Stimulated activated CD8-positive, alpha-beta memory T cell treated with anti-CD3 and anti-CD28 coated beads, Interleukin-4, amount 100 ng/mL, for 1 hour (primary cell): Measurements from ENCODE around the gene NRP2.

Experiments used
- DNase-seq, 2 donors: peaks; one replicate each; pipeline ENCODE4 v3.0.0-alpha.2; 2020; ENCODE audit warnings: low read depth in 2 of 2, low spot score in 1 of 2

Gene NRP2

GRCh38 chr2:205686783-205687640 is 4.7 kb downstream of the NRP2 start:
- no peak for DNase-seq

GRCh38 chr2:205687641-205687956 is 5.3 kb downstream of the NRP2 start:
- DNase-seq: no peak

- DNase-seq: no peak
Measured at GRCh38 chr2:205688417-205689200, 6.3 kb downstream of the NRP2 start.

- no peak for DNase-seq
Measured at GRCh38 chr2:205689820-205690219, 7.5 kb downstream of the NRP2 start.

DNA sequence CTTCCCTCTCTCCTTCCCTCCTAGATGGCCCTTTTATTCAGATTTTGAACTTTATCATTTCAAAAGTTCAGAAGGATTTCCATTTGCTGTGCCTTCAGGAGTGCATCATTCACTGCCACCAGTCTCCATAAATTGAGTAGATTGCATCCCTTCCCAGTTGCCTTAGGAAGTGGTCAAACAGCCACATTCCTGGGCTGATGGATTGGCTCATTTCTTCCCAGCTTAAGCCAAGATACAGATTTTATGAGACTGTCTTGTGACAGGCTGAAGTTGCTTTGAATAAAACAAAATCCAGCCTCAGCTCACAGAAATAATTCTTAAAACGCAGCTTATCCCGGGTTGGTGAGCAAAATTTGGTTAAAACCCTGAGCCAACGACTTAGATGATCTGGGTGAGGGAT is 9.8 kb downstream of the NRP2 start:
- no peak for DNase-seq

DNA sequence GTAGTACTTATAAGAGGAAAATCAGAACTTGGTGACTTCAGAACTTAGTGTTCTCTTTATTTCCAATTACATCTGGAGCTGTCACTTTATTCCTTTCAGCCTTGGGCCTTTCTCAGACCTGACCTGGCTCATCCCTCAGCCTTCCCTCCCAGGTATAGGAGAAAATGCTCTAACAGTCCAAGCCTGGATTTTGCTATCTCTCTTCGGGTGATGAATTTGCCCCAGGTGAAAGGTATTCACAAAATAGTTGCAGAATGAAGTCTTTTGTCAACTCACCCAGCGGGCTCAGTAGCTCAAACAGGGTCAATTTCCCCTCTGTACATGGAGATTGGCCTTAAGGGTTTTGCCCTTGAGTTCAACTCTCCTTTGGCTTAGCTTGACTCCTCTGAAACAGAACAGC is 12.0 kb downstream of the NRP2 start:
- DNase-seq: no peak

DNA sequence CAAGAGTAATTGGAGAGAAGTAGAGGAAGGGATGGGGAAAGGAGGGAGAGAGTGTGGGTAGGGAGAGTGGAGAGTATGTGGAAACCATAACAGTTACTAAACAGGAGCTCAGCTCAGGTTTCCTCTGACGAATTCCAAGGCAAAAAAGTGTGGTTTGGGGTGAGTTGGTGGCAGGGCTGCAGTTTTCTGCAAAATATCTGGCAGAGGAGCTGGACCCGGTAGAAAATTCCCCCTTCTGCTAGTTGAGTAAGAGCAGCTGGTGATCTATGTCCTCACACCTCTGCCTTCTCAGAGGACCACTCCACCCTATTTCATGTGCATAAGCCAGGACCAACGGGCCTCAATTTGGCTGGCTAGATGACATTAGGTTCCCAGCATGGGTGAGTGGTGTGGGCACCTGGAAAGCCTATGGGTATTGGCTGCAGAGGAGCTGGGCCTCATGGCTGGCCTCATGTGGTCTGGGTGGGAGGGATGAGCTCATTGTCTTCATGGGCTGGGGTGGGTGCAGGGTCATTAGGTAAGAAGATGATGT is 13.2 kb downstream of the NRP2 start:
- DNase-seq: no peak

GRCh38 chr2:205696331-205696926 is 14.1 kb downstream of the NRP2 start:
- no peak for DNase-seq

GRCh38 chr2:205696927-205697441 is 14.7 kb downstream of the NRP2 start:
- DNase-seq: no peak

- DNase-seq: no peak
Measured at GRCh38 chr2:205698286-205699268, 16.3 kb downstream of the NRP2 start.

DNA sequence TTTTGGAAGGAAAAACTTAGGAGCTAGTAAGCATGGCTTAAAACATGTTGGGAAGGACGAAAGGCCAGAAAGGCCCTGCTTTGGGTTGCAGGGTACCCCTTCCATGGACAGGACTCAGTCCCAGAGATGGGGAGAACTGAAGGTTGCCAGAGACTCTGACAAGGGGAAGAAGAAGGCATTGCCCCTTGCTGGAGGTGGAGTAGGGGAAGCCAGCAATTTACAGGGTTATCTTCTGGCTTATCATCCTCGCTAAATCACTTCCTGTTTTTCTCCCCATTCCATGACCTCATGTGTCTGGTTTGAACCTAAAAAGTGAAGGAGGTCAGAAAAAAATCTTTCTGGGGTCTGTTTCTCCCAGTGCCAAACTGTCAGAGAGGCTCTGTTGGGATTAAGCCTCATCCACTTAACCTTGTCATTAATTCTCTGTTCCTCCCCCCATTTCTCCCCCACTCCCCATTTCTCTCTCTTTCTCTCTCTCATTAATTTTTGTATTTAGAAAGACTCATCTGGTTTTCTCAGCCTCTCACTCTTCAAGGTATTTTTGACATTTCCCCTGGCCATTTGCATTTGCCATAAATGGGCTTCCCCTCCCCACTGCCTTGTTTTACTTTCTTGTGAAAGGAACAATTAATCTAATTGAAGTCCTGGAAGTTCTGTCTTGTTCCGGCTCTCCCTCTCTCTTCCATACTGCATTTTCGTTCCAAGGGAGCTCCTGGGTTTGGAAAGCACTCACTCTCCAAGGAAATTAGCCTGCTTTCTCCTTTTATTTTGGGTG is 17.4 kb downstream of the NRP2 start:
- DNase-seq: no peak

DNA sequence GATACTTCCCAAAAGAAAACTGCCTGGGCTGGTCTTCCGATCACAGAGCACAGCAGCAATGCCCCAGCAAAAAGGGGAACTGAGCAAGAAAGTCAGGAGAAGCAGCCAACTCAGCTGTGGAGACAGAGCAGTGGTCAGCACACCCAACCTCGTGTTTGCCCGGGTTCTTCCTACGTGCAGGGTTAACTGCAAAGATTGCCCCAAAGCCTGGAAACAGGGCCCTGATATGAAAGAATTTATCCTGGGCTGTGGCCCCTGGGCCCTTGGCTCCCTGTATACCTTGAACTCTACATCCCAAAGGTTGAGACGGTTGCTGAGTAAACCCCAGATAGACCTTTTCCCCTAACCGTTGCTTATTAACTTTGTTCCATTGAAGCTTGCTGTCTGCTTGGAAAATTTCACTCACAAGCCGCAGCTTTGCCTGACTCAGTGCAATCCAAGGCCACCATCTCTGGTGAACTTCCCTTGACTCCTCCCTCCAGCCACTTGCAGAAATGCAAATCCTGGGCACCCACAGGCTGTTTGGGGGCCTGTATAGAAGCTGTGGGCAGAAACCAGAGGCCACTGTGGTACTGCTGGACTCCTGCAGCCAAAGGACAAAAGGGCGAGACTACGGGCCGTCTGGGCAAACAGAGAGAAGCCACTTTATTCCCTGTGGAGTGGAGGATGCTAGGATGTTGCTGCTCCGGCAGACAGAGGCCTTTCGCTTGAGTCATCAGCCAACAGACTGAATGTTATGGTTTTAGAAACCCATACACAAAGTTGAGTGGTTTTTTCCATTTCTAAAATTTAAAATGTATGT is 18.2 kb downstream of the NRP2 start:
- no peak for DNase-seq

DNA sequence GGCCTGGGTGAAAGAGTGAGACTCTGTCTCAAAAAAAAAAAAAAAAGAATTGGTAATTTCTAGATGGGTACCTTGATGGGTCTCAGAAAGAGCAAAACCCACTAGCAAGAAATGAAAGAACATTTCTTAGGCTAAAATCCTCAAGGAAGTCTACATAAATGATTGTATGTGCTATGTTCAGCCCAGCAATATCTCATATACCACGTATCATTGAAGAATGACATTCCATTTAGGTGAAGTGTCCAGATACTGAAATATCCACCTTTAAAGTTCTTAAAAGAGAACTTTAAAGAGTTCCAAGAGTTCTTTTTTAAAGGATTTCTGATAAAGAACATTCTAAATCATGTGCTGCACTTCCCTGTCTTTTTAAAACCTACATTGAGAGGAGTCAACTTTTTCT is 19.2 kb downstream of the NRP2 start:
- no peak for DNase-seq

GRCh38 chr2:205702576-205702975 is 20.3 kb downstream of the NRP2 start:
- DNase-seq: no peak

GRCh38 chr2:205703471-205704126 is 21.3 kb downstream of the NRP2 start:
- DNase-seq: no peak

- DNase-seq: no peak
Measured at GRCh38 chr2:205704127-205704741, 21.9 kb downstream of the NRP2 start.

DNA sequence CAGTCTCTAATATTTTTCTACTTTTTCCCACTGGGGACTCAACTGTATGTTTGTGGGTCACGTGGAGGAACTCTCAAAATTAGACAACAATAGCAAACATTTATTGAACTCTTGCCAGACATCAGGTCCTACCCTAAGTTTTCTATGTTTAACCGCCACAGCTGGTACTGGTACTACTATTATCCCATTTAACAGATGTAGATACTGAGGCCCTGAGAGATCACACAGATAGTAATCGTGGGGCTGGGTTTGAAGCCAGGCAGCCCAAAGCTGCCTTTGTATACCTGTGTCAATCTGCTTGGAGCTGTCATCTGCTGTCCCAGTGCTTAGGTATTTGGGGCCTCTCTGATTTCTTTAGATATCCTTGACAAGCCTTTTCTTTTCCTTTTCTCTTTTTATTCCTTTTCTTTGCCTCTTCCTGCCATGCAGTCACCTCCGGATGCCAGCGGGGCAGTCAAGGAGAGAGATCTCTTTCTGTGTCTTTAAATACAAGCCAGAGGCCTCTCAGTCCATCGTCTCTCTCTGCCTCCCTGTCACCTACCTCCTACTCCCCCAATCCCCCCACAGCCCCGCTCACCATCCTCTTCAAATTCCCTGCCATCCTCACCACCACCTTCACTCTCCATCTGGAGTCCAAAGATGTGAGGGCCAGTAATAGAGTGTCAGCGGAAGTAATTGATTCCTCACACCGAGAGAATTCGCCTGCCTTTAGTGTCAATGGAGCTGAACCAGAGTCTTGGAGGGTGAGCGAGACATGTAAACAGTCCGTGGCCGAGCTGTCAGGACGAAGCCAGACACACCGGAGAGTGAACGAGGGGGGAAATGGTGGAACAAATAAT is 23.4 kb downstream of the NRP2 start:
- no peak for DNase-seq
